Measurements from ENCODE around the gene WDR48. TPM values are rescaled to one million over a fixed set of nuclear protein-coding genes. Genes with fewer than 3 reads are reported as not detected.

The WDR48 gene
- total and polyA plus RNA-seq, 9 of the 15 experiments (the other 6 are each of a cell fraction or from before 2014, with no cell fraction given), result 26.6 to 70.6 (median 48.0) TPM

- TF ChIP-seq TCF15 (CRISPR knock-in tag; IDR thresholded peaks at IDR 0.05), result no peak
- TF ChIP-seq HMGXB4 (CRISPR knock-in tag; IDR thresholded peaks at IDR 0.05), result no peak
Observed at GRCh38 chr3:39086144-39086543, 34.3 kb downstream of the WDR48 start (continued).

GRCh38 chr3:39088456-39088855, 36.6 kb downstream of the WDR48 start:
- DNase-seq (ENCODE audit: extremely low read depth in 1 of 4, low spot score in 3 of 4) (no peak), ATAC-seq (no peak), FAIRE-seq (no peak)
- Histone ChIP-seq H3K27ac (ENCODE audit: extremely low read depth, low read depth, low read length) (no peak overlapping the region), H3K36me3 (ENCODE audit: control insufficient read depth, insufficient read depth, low read length) (peaks cover 67% of the 10 kb centered on the region; the same call in 2 of the 3 replicates), H2AFZ (ENCODE audit: low read depth, low read length) (no peak overlapping the region), H3K4me3 (no peak overlapping the region), H3K9me1 (ENCODE audit: control insufficient read depth, insufficient read depth, low read length) (no peaks in the 10 kb centered on the region), H3K4me1 (replicated peaks in 1 of 2; ENCODE audit: control insufficient read depth in 2 of 2, insufficient read depth in 2 of 2, low read length in 2 of 2) (no peaks in the 10 kb centered on the region), H3K9me3 (replicated peaks; ENCODE audit: control insufficient read depth, insufficient read depth, low read depth, low read length) (no peaks in the 10 kb centered on the region), H3K9ac (ENCODE audit: insufficient read depth in 1 of 2, low read depth in 2 of 2, low read length in 2 of 2) (no peak overlapping the region), H3K79me2 (ENCODE audit: control insufficient read depth, insufficient read depth, low read length) (no peaks in the 10 kb centered on the region), H3K4me2 (ENCODE audit: insufficient read depth, low read length) (no peak overlapping the region), H4K20me1 (replicated peaks; ENCODE audit: control insufficient read depth, insufficient read depth, low read length) (no peaks in the 10 kb centered on the region), H3K27me3 (ENCODE audit: control insufficient read depth in 2 of 2, insufficient read depth in 2 of 2, low read length in 2 of 2) (no peaks in the 10 kb centered on the region)
- TF ChIP-seq SMAD4 (CRISPR knock-in tag; conservative IDR thresholded peaks at IDR 0.05) (no peak), MAFG (tag; conservative IDR thresholded peaks at IDR 0.05) (no peak), HIVEP1 (CRISPR knock-in tag; IDR thresholded peaks at IDR 0.05) (no peak), FUS (optimal IDR thresholded peaks at IDR 0.05; ENCODE audit: low read depth, low read length) (no peak), SUPT5H (IDR thresholded peaks at IDR 0.05) (no peak), NFE2 (IDR thresholded peaks at IDR 0.05; ENCODE audit: low read depth) (no peak), ELF1 (tag; IDR thresholded peaks at IDR 0.05) (no peak), ILK (tag; IDR thresholded peaks at IDR 0.05; ENCODE audit: borderline replicate concordance, low read depth) (no peak), POLR3A (IDR thresholded peaks at IDR 0.05; ENCODE audit: borderline replicate concordance, extremely low read depth, insufficient read depth, insufficient read length) (no peak), YY1 (IDR thresholded peaks at IDR 0.05; ENCODE audit: borderline replicate concordance in 1 of 3, control insufficient read depth in 1 of 3, extremely low read depth in 1 of 3, insufficient read depth in 3 of 3, insufficient read length in 1 of 3, insufficient replicate concordance in 2 of 3, low read depth in 1 of 3, low read length in 2 of 3) (no peak), NUFIP1 (IDR thresholded peaks at IDR 0.05; ENCODE audit: partially characterized antibody) (no peak), FOXA1 (IDR thresholded peaks at IDR 0.05; ENCODE audit: borderline replicate concordance) (no peak), GTF2E2 (tag; IDR thresholded peaks at IDR 0.05) (no peak), NR4A1 (CRISPR knock-in tag; IDR thresholded peaks at IDR 0.05) (no peak), NR4A1 (tag; IDR thresholded peaks at IDR 0.05) (no peak), BRF2 (IDR thresholded peaks at IDR 0.05; ENCODE audit: borderline replicate concordance, insufficient read depth, insufficient read length) (no peak), ETV1 (tag; conservative IDR thresholded peaks at IDR 0.05; ENCODE audit: low read depth) (no peak), MBD2 (IDR thresholded peaks at IDR 0.05; ENCODE audit: borderline replicate concordance, low read depth) (no peak)
- WGBS (ENCODE audit: insufficient coverage, low coverage, missing lambda C conversion rate), result 82% methylated on average over 3 of the region's 3 CpGs
- in situ Hi-C loops (cut with MboI) (no loop called here), intact Hi-C loops (cut with micrococcal nuclease) (no loop called here)
- BruUV-seq (replicated peaks), result no TSS peak
- ChIA-PET CTCF (ENCODE audit: low intra/inter-chr PET ratio) (no interaction called here), POLR2A (interaction anchor here (0.6 to 2.0 kb wide), 5 partner anchors 9 to 442 kb away, joined by 3 to 5 read pairs (median 3); no protein-coding TSS in a partner anchor)
